Pancreas (tissue), 10 donors: Measurements from ENCODE around the gene NXPH4. TPM values are rescaled to one million over a fixed set of nuclear protein-coding genes. Genes with fewer than 3 reads are reported as not detected.

Experiments
- ATAC-seq, 4 donors: fragments of 200-7000 bp; cut with Tn5 transposase; one replicate each; pipeline versions ENCODE4 v1.8.0 to v1.9.1; 2020; ENCODE audit warnings: mild to moderate bottlenecking in 4 of 4, moderate library complexity in 4 of 4
- DNase-seq, 6 donors: peaks; one replicate each; pipeline ENCODE4 v3.0.0-alpha.2; 2020
- FAIRE-seq: peaks from 2 replicates; lab custom pipeline; 2012; peaks lifted over from hg19 to GRCh38; lab: Jason Lieb, UNC
- H3K27ac ChIP-seq, 4 donors: fragments of 200-600 bp; sonication (generic); 1 replicate in 3 of 4; 2 replicates in 1 of 4; pipeline versions ENCODE4 v1.5.0 to v1.8.0; 2020
- H3K27me3 ChIP-seq, 4 donors: fragments of 200-600 bp; one replicate each; pipeline ENCODE4 v1.8.0; 2021
- H3K36me3 ChIP-seq, 3 donors: fragments of 200-600 bp; sonication (generic) in 1 of 3; one replicate each; pipeline versions ENCODE4 v1.5.0 to v1.8.0; 2020 to 2021
- H3K4me1 ChIP-seq, 3 donors: fragments of 200-600 bp; one replicate each; pipeline ENCODE4 v1.8.0; 2021
- H3K4me3 ChIP-seq, 4 donors: fragments of 200-600 bp; sonication (generic) in 2 of 4; one replicate each; pipeline versions ENCODE4 v1.5.0 to v1.8.0; 2020 to 2021
- H3K9me3 ChIP-seq, 4 donors: fragments of 200-600 bp; one replicate each; pipeline ENCODE4 v1.8.0; 2021
- CTCF ChIP-seq, 4 donors: fragments of 200-600 bp; sonication (generic) in 3 of 4; IDR thresholded peaks; one replicate each; pipeline versions ENCODE4 v1.5.0 to v1.8.0; 2021; ENCODE audit warnings: antibody characterized with exemption in 4 of 4
- WGBS, 2 donors: extraction: QIAGEN DNeasy Blood & Tissue Kit; methylation state at CpG; one replicate each; pipeline ENCODE4 v1.1.7; 2013; 5-methylcytosine and 5-hydroxymethylcytosine counted together
- intact Hi-C, 3 donors: fragments of 100-400 bp; cut with DNase I; formaldehyde crosslinking; loops; one replicate each; pipeline versions ENCODE4 v1.11.1 to v1.14.2; 2022
- polyA plus RNA-seq, 2 donors: library from polyadenylated mRNA; stranded (reverse); fragments of 200-250 nt; gene quantifications; one replicate each; pipeline ENCODE4 v1.2.3, GENCODE V29; 2013
- total RNA-seq, 6 donors: library from RNA; stranded (reverse); fragmentation: NEBNext Ultra II Directional in 4 of 6; extraction: Animal tissue kit (Norgen Biotek cat#: 25700) in 4 of 6; gene quantifications; one replicate each; pipeline versions ENCODE4 v1.2.1 to v1.2.4, GENCODE V29; 2021 to 2023
- donor health status: healthy with polysubstance abuse.
- donor health status: DM: no; HTN: no; CAD: no; lungs with moderate emphysema.
- donor health status: DM: no; HTN: no; CAD: no.
- donor health status: control.
- donor health status: control.
- donor health status: Bipolar disorder and iron deficiency.
- donor health status: DM: yes; HTN: yes; CAD: no.
- donor health status: DM: no; HTN: no; CAD: no.
- donor health status: DM: no; HTN: no; CAD: no.
- donor health status: DM: yes; HTN: yes; CAD: no.

NXPH4 gene
- total and polyA plus RNA-seq, 8 donors = 0.28 to 3.3 (median 0.79) TPM

- WGBS, 2 donors = 87 to 91% methylated on average over 14 of the region's 14 CpGs
- Histone ChIP-seq H3K4me1 (no peaks in the 10 kb centered on the region), H3K27me3 (no peaks in the 10 kb centered on the region), H3K36me3 (no peaks in the 10 kb centered on the region), H3K27ac (no peak overlapping the region), H3K9me3 (no peaks in the 10 kb centered on the region), H3K4me3 (no peak overlapping the region)
- peak in 1 of 6 donors; percentile 49 for DNase-seq
- no peak for ATAC-seq
- no peak for TF ChIP-seq CTCF (IDR thresholded peaks at IDR 0.05)
- intact Hi-C loops = loop anchor here in 1 of 3 donors (10.0 kb wide), 1 partner anchor 113 kb away; no protein-coding TSS in a partner anchor
- FAIRE-seq = no peak
Measured at GRCh38 chr12:57178213-57178612, 38.4 kb upstream of the NXPH4 start.

- H3K27me3 ChIP-seq = no peaks in the 10 kb centered on the region
- FAIRE-seq (no peak), DNase-seq (peak in 1 of 6 donors; percentile 60), ATAC-seq (no peak)
- TF ChIP-seq CTCF (IDR thresholded peaks at IDR 0.05) = no peak
- intact Hi-C loops = loop anchor here in 2 of 3 donors (2.0 to 10.0 kb wide), 3 partner anchors 55 to 115 kb away; no protein-coding TSS in a partner anchor
- H3K4me3 ChIP-seq = no peak overlapping the region
- no peaks in the 10 kb centered on the region for H3K36me3 ChIP-seq
- H3K4me1 ChIP-seq = no peaks in the 10 kb centered on the region
- no peak overlapping the region for H3K27ac ChIP-seq
- H3K9me3 ChIP-seq = no peaks in the 10 kb centered on the region
- WGBS, 2 donors = 87 to 89% methylated on average over 27 of the region's 27 CpGs
Measured at GRCh38 chr12:57179331-57180086, 37.1 kb upstream of the NXPH4 start.

GRCh38 chr12:57180321-57180989 is 36.1 kb upstream of the NXPH4 start:
- ATAC-seq (no peak), FAIRE-seq (no peak), DNase-seq (peak in 1 of 6 donors; percentile 65)
- Histone ChIP-seq H3K4me1 (no peaks in the 10 kb centered on the region), H3K27me3 (no peaks in the 10 kb centered on the region), H3K4me3 (no peak overlapping the region), H3K27ac (no peak overlapping the region), H3K36me3 (no peaks in the 10 kb centered on the region), H3K9me3 (no peaks in the 10 kb centered on the region)
- no peak for TF ChIP-seq CTCF (IDR thresholded peaks at IDR 0.05)
- 91 to 94% methylated on average over 18 to 20 of the region's 20 CpGs for WGBS, 2 donors
- intact Hi-C loops = loop anchor here in 2 of 3 donors (2.0 to 5.0 kb wide), 2 partner anchors 56 to 58 kb away; no protein-coding TSS in a partner anchor

GRCh38 chr12:57181072-57181471 is 35.5 kb upstream of the NXPH4 start:
- Histone ChIP-seq H3K4me1 (no peaks in the 10 kb centered on the region), H3K27ac (no peak overlapping the region), H3K27me3 (no peaks in the 10 kb centered on the region), H3K9me3 (no peaks in the 10 kb centered on the region), H3K36me3 (no peaks in the 10 kb centered on the region), H3K4me3 (no peak overlapping the region)
- WGBS, 2 donors = 65 to 77% methylated on average over 9 of the region's 9 CpGs
- no peak for FAIRE-seq
- DNase-seq = peak in 1 of 6 donors; percentile 45
- no peak for ATAC-seq
- intact Hi-C loops = loop anchor here in 2 of 3 donors (2.0 to 5.0 kb wide), 2 partner anchors 56 to 59 kb away; no protein-coding TSS in a partner anchor
- no peak for TF ChIP-seq CTCF (IDR thresholded peaks at IDR 0.05)
